GM23338 (cell line): ENCODE results near the gene NRCAM. TPM values are rescaled to one million over a fixed set of nuclear protein-coding genes. Genes with fewer than 3 reads are reported as not detected.

Source experiments
- ATAC-seq: fragments of 200-7000 bp; cut with Tn5 transposase; 3 replicates; pipeline ENCODE4 v1.9.1; 2020
- DNase-seq: peaks from one replicate; pipeline ENCODE4 v3.0.0-alpha.2; 2015; ENCODE audit warnings: low spot score
- H2AFZ ChIP-seq: fragments of 200-600 bp; sonication (generic); 2 replicates; pipeline ENCODE4 v1.8.0; 2016; ENCODE audit warnings: antibody characterized with exemption, mild to moderate bottlenecking, moderate library complexity
- H3F3A ChIP-seq: fragments of 200-600 bp; sonication (generic); replicated peaks from 2 replicates; pipeline ENCODE4 v1.8.0; 2017; ENCODE audit warnings: antibody characterized with exemption, mixed run types, low read depth
- H3K27ac ChIP-seq: fragments of 200-600 bp; sonication (generic); 2 replicates; pipeline ENCODE4 v1.6.1; 2016; ENCODE audit warnings: low read depth
- H3K27me3 ChIP-seq: fragments of 200-600 bp; sonication (generic); 2 replicates; pipeline ENCODE4 v1.8.0; 2016; ENCODE audit warnings: mild to moderate bottlenecking, mixed run types, moderate library complexity; ENCODE audit not compliant: insufficient read depth
- H3K36me3 ChIP-seq: fragments of 200-600 bp; sonication (generic); 2 replicates; pipeline ENCODE4 v1.8.0; 2016; ENCODE audit warnings: mild to moderate bottlenecking; ENCODE audit not compliant: insufficient read depth
- H3K4me1 ChIP-seq: fragments of 200-600 bp; sonication (generic); 2 replicates; pipeline ENCODE4 v1.8.0; 2016; ENCODE audit warnings: mild to moderate bottlenecking, moderate library complexity; ENCODE audit not compliant: insufficient read depth
- H3K4me2 ChIP-seq: fragments of 200-600 bp; sonication (generic); 2 replicates; pipeline ENCODE4 v1.7.1; 2017; ENCODE audit warnings: mixed run types
- H3K4me3 ChIP-seq: fragments of 200-600 bp; sonication (generic); 2 replicates; pipeline ENCODE4 v1.6.1; 2016; ENCODE audit warnings: mixed run types
- H3K79me2 ChIP-seq: fragments of 200-600 bp; sonication (generic); replicated peaks from 2 replicates; pipeline ENCODE4 v1.8.0; 2017; ENCODE audit warnings: mild to moderate bottlenecking; ENCODE audit not compliant: insufficient read depth
- H3K9me2 ChIP-seq: fragments of 200-600 bp; sonication (generic); 2 replicates; pipeline ENCODE4 v1.8.0; 2017; ENCODE audit not compliant: insufficient read depth
- H4K20me1 ChIP-seq: fragments of 200-600 bp; sonication (generic); replicated peaks from 2 replicates; pipeline ENCODE4 v1.8.0; 2017; ENCODE audit warnings: mild to moderate bottlenecking; ENCODE audit not compliant: insufficient read depth
- H3K27ac Mint-ChIP-seq: 2 replicates; pipeline ENCODE4 v1.8.0; 2020; ENCODE audit warnings: inconsistent platforms, mild to moderate bottlenecking, moderate library complexity, mixed read lengths
- H3K27me3 Mint-ChIP-seq: 3 replicates; pipeline ENCODE4 v1.8.0; 2022; ENCODE audit warnings: low read depth, mild to moderate bottlenecking, moderate library complexity, mixed read lengths, inconsistent platforms; ENCODE audit not compliant: insufficient read depth, poor library complexity
- H3K36me3 Mint-ChIP-seq: 3 replicates; pipeline ENCODE4 v1.8.0; 2021; ENCODE audit warnings: low read depth, mild to moderate bottlenecking, inconsistent platforms, moderate library complexity, mixed read lengths
- H3K4me1 Mint-ChIP-seq: 3 replicates; pipeline ENCODE4 v1.8.0; 2020; ENCODE audit warnings: mild to moderate bottlenecking, inconsistent platforms, mixed read lengths
- H3K4me3 Mint-ChIP-seq: 3 replicates; pipeline ENCODE4 v1.8.0; 2021; ENCODE audit warnings: moderate library complexity, mild to moderate bottlenecking, inconsistent platforms, mixed read lengths
- H3K9me3 Mint-ChIP-seq: 3 replicates; pipeline ENCODE4 v1.8.0; 2020; ENCODE audit warnings: moderate library complexity, mild to moderate bottlenecking, inconsistent platforms, mixed read lengths
- CREB1 ChIP-seq: fragments of 250-450 bp; sonication (Bioruptor Pico); IDR thresholded peaks from 2 replicates; pipeline ENCODE4 v1.5.0; 2020; ENCODE audit warnings: low read depth, mild to moderate bottlenecking, moderate library complexity
- CTCF ChIP-seq, 2 experiments: fragments of 200-600 bp in 1 of 2; sonication (generic) in 1 of 2; conservative IDR thresholded peaks; 2 replicates each; pipeline versions ENCODE4 v1.5.1 to v1.6.1; 2016 to 2017; ENCODE audit warnings: antibody characterized with exemption in 2 of 2, low read depth in 2 of 2, mild to moderate bottlenecking in 2 of 2, moderate library complexity in 1 of 2
- EZH2 ChIP-seq: fragments of 200-600 bp; sonication (generic); IDR thresholded peaks from one replicate; pipeline ENCODE4 v1.8.0; 2017; ENCODE audit warnings: antibody characterized with exemption, mild to moderate bottlenecking, low read depth; ENCODE audit not compliant: unreplicated experiment
- EZH2phosphoT487 ChIP-seq: fragments of 200-600 bp; sonication (generic); IDR thresholded peaks from one replicate; pipeline ENCODE4 v1.8.1; 2018; ENCODE audit warnings: antibody characterized with exemption; ENCODE audit not compliant: unreplicated experiment
- JUNB ChIP-seq: IDR thresholded peaks from one replicate; pipeline ENCODE4 v1.6.1; 2016; ENCODE audit warnings: antibody characterized with exemption; ENCODE audit not compliant: unreplicated experiment
- NANOG ChIP-seq: IDR thresholded peaks from 2 replicates; pipeline ENCODE4 v1.6.1; 2016; ENCODE audit warnings: antibody characterized with exemption, borderline replicate concordance
- POLR2AphosphoS5 ChIP-seq: IDR thresholded peaks from 2 replicates; pipeline ENCODE4 v1.6.1; 2016; ENCODE audit warnings: antibody characterized with exemption, low read depth
- REST ChIP-seq: IDR thresholded peaks from one replicate; pipeline ENCODE4 v1.6.1; 2018; ENCODE audit warnings: antibody characterized with exemption; ENCODE audit not compliant: unreplicated experiment
- STAT1 ChIP-seq: IDR thresholded peaks from one replicate; pipeline ENCODE4 v1.6.1; 2016; ENCODE audit warnings: antibody characterized with exemption; ENCODE audit not compliant: unreplicated experiment
- ZNF114 ChIP-seq: fragments of 250-450 bp; sonication (Bioruptor Pico); IDR thresholded peaks from 2 replicates; pipeline ENCODE4 v1.5.0; 2020; ENCODE audit warnings: mild to moderate bottlenecking, moderate library complexity
- polyA plus RNA-seq: library from polyadenylated mRNA; unstranded; fragments of >200 nt; fragmentation: Nextera tagmentation; extraction: Ambion mirVana; gene quantifications from 2 replicates; pipeline ENCODE4 v1.2.1, GENCODE V29; 2016
- total RNA-seq: library from RNA; depleted of rRNA; stranded (reverse); fragments of >200 nt; shearing (Covaris generic); gene quantifications from 2 replicates; pipeline ENCODE4 v1.2.3, GENCODE V29; 2014

Gene NRCAM
- total and polyA plus RNA-seq, 2 experiments from 2014 or later = 2.5 to 6.8 TPM

GRCh38 chr7:108407676-108408075 lies 48.6 kb downstream of the NRCAM start (continued):
- TF ChIP-seq REST = no peak
- no peak for TF ChIP-seq EZH2

GRCh38 chr7:108406222-108406890 lies 49.9 kb downstream of the NRCAM start:
- ATAC-seq = no peak
- H3K4me2 ChIP-seq = no peak overlapping the region
- no peak for TF ChIP-seq CTCF (conservative IDR thresholded peaks at IDR 0.05; ENCODE audit: low read depth in 2 of 2)
- TF ChIP-seq ZNF114 (CRISPR knock-in tag) = no peak
- TF ChIP-seq EZH2phosphoT487 = no peak
- TF ChIP-seq CREB1 (CRISPR knock-in tag) = no peak
- TF ChIP-seq EZH2 = no peak
- TF ChIP-seq NANOG = no peak
- no peak for TF ChIP-seq STAT1
- no peak for TF ChIP-seq REST
- no peak for TF ChIP-seq POLR2AphosphoS5
- no peak for TF ChIP-seq JUNB

More at GRCh38 chr7:108406222-108406890, 49.9 kb downstream of the NRCAM start:
- H3K4me1 ChIP-seq = no peaks in the 10 kb centered on the region
- no peaks in the 10 kb centered on the region for H3F3A ChIP-seq
- H3K27ac ChIP-seq = no peak overlapping the region
- Mint-ChIP-seq H3K36me3 (no peaks in the 10 kb centered on the region), H3K27me3 (peaks cover 2% of the 10 kb centered on the region), H3K9me3 (no peaks in the 10 kb centered on the region), H3K27ac (no peak overlapping the region), H3K4me3 (no peak overlapping the region), H3K4me1 (no peaks in the 10 kb centered on the region)
- H3K27me3 ChIP-seq = no peaks in the 10 kb centered on the region
- H3K4me3 ChIP-seq = no peak overlapping the region
- no peak overlapping the region for H2AFZ ChIP-seq
- no peaks in the 10 kb centered on the region for H4K20me1 ChIP-seq
- H3K79me2 ChIP-seq = no peaks in the 10 kb centered on the region
- H3K9me2 ChIP-seq = no peaks in the 10 kb centered on the region
- H3K36me3 ChIP-seq = no peaks in the 10 kb centered on the region
- DNase-seq = no peak
